Ovary (tissue), 3 donors: Measurements from ENCODE around the gene ATP8A1.

Experiments used
- CTCF ChIP-seq, 3 donors: fragments of 450-650 bp in 2 of 3; fragments of 200-600 bp in 1 of 3; IDR thresholded peaks; one replicate each; pipeline versions ENCODE4 v1.5.1 to v1.8.0; 2016 to 2022; ENCODE audit warnings: antibody characterized with exemption in 3 of 3, mild to moderate bottlenecking in 1 of 3
- POLR2A ChIP-seq: fragments of 450-650 bp; IDR thresholded peaks from one replicate; pipeline ENCODE4 v1.6.1; 2017; ENCODE audit warnings: antibody characterized with exemption, mild to moderate bottlenecking, moderate library complexity
- donor health status: DM: no; HTN: no; CAD: no.

DNA sequence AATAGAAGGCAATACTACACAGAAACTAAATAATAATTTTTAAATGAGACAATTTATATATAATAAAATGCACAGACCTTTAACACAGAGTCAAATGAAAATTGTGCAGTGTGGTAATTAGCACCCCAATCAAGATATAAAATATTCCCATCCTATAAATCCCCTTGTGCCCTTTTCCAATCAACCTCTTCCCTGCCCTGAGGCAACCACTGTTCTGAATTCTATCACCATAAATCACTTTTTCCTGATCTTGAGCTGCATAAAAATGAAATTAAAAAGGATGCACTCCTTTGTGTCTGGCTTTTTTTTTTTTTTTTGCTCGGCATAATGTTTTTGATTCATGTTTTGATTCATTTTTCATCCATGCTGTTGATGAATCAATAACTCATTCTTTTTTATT, 107.0 kb downstream of the ATP8A1 start:
- TF ChIP-seq POLR2A (no peak), CTCF (IDR thresholded peaks at IDR 0.05) (no peak)
